GM23338 (cell line): ENCODE data around the gene USP46. TPM values are rescaled to one million over a fixed set of nuclear protein-coding genes. Genes with fewer than 3 reads are reported as not detected.

ENCODE experiments used
- ATAC-seq: fragments of 200-7000 bp; cut with Tn5 transposase; 3 replicates; pipeline ENCODE4 v1.9.1; 2020
- DNase-seq: peaks from one replicate; pipeline ENCODE4 v3.0.0-alpha.2; 2015; ENCODE audit warnings: low spot score
- H2AFZ ChIP-seq: fragments of 200-600 bp; sonication (generic); 2 replicates; pipeline ENCODE4 v1.8.0; 2016; ENCODE audit warnings: antibody characterized with exemption, mild to moderate bottlenecking, moderate library complexity
- H3F3A ChIP-seq: fragments of 200-600 bp; sonication (generic); replicated peaks from 2 replicates; pipeline ENCODE4 v1.8.0; 2017; ENCODE audit warnings: antibody characterized with exemption, mixed run types, low read depth
- H3K27ac ChIP-seq: fragments of 200-600 bp; sonication (generic); 2 replicates; pipeline ENCODE4 v1.6.1; 2016; ENCODE audit warnings: low read depth
- H3K27me3 ChIP-seq: fragments of 200-600 bp; sonication (generic); 2 replicates; pipeline ENCODE4 v1.8.0; 2016; ENCODE audit warnings: mild to moderate bottlenecking, mixed run types, moderate library complexity; ENCODE audit not compliant: insufficient read depth
- H3K36me3 ChIP-seq: fragments of 200-600 bp; sonication (generic); 2 replicates; pipeline ENCODE4 v1.8.0; 2016; ENCODE audit warnings: mild to moderate bottlenecking; ENCODE audit not compliant: insufficient read depth
- H3K4me1 ChIP-seq: fragments of 200-600 bp; sonication (generic); 2 replicates; pipeline ENCODE4 v1.8.0; 2016; ENCODE audit warnings: mild to moderate bottlenecking, moderate library complexity; ENCODE audit not compliant: insufficient read depth
- H3K4me2 ChIP-seq: fragments of 200-600 bp; sonication (generic); 2 replicates; pipeline ENCODE4 v1.7.1; 2017; ENCODE audit warnings: mixed run types
- H3K4me3 ChIP-seq: fragments of 200-600 bp; sonication (generic); 2 replicates; pipeline ENCODE4 v1.6.1; 2016; ENCODE audit warnings: mixed run types
- H3K79me2 ChIP-seq: fragments of 200-600 bp; sonication (generic); replicated peaks from 2 replicates; pipeline ENCODE4 v1.8.0; 2017; ENCODE audit warnings: mild to moderate bottlenecking; ENCODE audit not compliant: insufficient read depth
- H3K9me2 ChIP-seq: fragments of 200-600 bp; sonication (generic); 2 replicates; pipeline ENCODE4 v1.8.0; 2017; ENCODE audit not compliant: insufficient read depth
- H4K20me1 ChIP-seq: fragments of 200-600 bp; sonication (generic); replicated peaks from 2 replicates; pipeline ENCODE4 v1.8.0; 2017; ENCODE audit warnings: mild to moderate bottlenecking; ENCODE audit not compliant: insufficient read depth
- H3K27ac Mint-ChIP-seq: 2 replicates; pipeline ENCODE4 v1.8.0; 2020; ENCODE audit warnings: inconsistent platforms, mild to moderate bottlenecking, moderate library complexity, mixed read lengths
- H3K27me3 Mint-ChIP-seq: 3 replicates; pipeline ENCODE4 v1.8.0; 2022; ENCODE audit warnings: low read depth, mild to moderate bottlenecking, moderate library complexity, mixed read lengths, inconsistent platforms; ENCODE audit not compliant: insufficient read depth, poor library complexity
- H3K36me3 Mint-ChIP-seq: 3 replicates; pipeline ENCODE4 v1.8.0; 2021; ENCODE audit warnings: low read depth, mild to moderate bottlenecking, inconsistent platforms, moderate library complexity, mixed read lengths
- H3K4me1 Mint-ChIP-seq: 3 replicates; pipeline ENCODE4 v1.8.0; 2020; ENCODE audit warnings: mild to moderate bottlenecking, inconsistent platforms, mixed read lengths
- H3K4me3 Mint-ChIP-seq: 3 replicates; pipeline ENCODE4 v1.8.0; 2021; ENCODE audit warnings: moderate library complexity, mild to moderate bottlenecking, inconsistent platforms, mixed read lengths
- H3K9me3 Mint-ChIP-seq: 3 replicates; pipeline ENCODE4 v1.8.0; 2020; ENCODE audit warnings: moderate library complexity, mild to moderate bottlenecking, inconsistent platforms, mixed read lengths
- CREB1 ChIP-seq: fragments of 250-450 bp; sonication (Bioruptor Pico); IDR thresholded peaks from 2 replicates; pipeline ENCODE4 v1.5.0; 2020; ENCODE audit warnings: low read depth, mild to moderate bottlenecking, moderate library complexity
- ETS1 ChIP-seq: IDR thresholded peaks from 2 replicates; pipeline ENCODE4 v1.6.1; 2016; ENCODE audit warnings: antibody characterized with exemption
- JUNB ChIP-seq: IDR thresholded peaks from one replicate; pipeline ENCODE4 v1.6.1; 2016; ENCODE audit warnings: antibody characterized with exemption; ENCODE audit not compliant: unreplicated experiment
- NANOG ChIP-seq: IDR thresholded peaks from 2 replicates; pipeline ENCODE4 v1.6.1; 2016; ENCODE audit warnings: antibody characterized with exemption, borderline replicate concordance
- STAT1 ChIP-seq: IDR thresholded peaks from one replicate; pipeline ENCODE4 v1.6.1; 2016; ENCODE audit warnings: antibody characterized with exemption; ENCODE audit not compliant: unreplicated experiment
- ZNF114 ChIP-seq: fragments of 250-450 bp; sonication (Bioruptor Pico); IDR thresholded peaks from 2 replicates; pipeline ENCODE4 v1.5.0; 2020; ENCODE audit warnings: mild to moderate bottlenecking, moderate library complexity
- ZNF331 ChIP-seq: fragments of 250-450 bp; sonication (Bioruptor Pico); IDR thresholded peaks from 2 replicates; pipeline ENCODE4 v1.5.0; 2020; ENCODE audit warnings: low read depth, mild to moderate bottlenecking, moderate library complexity
- polyA plus RNA-seq: library from polyadenylated mRNA; unstranded; fragments of >200 nt; fragmentation: Nextera tagmentation; extraction: Ambion mirVana; gene quantifications from 2 replicates; pipeline ENCODE4 v1.2.1, GENCODE V29; 2016
- total RNA-seq: library from RNA; depleted of rRNA; stranded (reverse); fragments of >200 nt; shearing (Covaris generic); gene quantifications from 2 replicates; pipeline ENCODE4 v1.2.3, GENCODE V29; 2014
- TF ChIP-seq, protein P1 (sequence below): fragments of 250-450 bp; sonication (Bioruptor Pico); IDR thresholded peaks from 2 replicates; pipeline ENCODE4 v1.5.0; 2020; ENCODE audit warnings: mild to moderate bottlenecking, moderate library complexity
- TF ChIP-seq, protein P2 (sequence below), 2 experiments: fragments of 200-600 bp in 1 of 2; sonication (generic) in 1 of 2; conservative IDR thresholded peaks; 2 replicates each; pipeline versions ENCODE4 v1.5.1 to v1.6.1; 2016 to 2017; ENCODE audit warnings: antibody characterized with exemption in 2 of 2, low read depth in 2 of 2, mild to moderate bottlenecking in 2 of 2, moderate library complexity in 1 of 2

The USP46 gene
- total and polyA plus RNA-seq, 2 experiments from 2014 or later = 40.5 to 59.4 TPM

- H3K4me1 ChIP-seq = peaks cover 58% of the 10 kb centered on the region
- no peak for DNase-seq
- no peak overlapping the region for H3K4me2 ChIP-seq
- H3K9me2 ChIP-seq = no peaks in the 10 kb centered on the region; the same call in 1 of the 2 replicates
- H3K36me3 ChIP-seq = no peaks in the 10 kb centered on the region
- Mint-ChIP-seq H3K4me3 (no peak overlapping the region), H3K4me1 (peaks cover 68% of the 10 kb centered on the region), H3K36me3 (peaks cover 31% of the 10 kb centered on the region), H3K27ac (peak overlapping the region; percentile 29; the same call in 1 of the 2 replicates), H3K9me3 (no peaks in the 10 kb centered on the region), H3K27me3 (no peaks in the 10 kb centered on the region)
- TF ChIP-seq JUNB = no peak
- no peak for TF ChIP-seq NANOG
- TF ChIP-seq, protein P1, sequence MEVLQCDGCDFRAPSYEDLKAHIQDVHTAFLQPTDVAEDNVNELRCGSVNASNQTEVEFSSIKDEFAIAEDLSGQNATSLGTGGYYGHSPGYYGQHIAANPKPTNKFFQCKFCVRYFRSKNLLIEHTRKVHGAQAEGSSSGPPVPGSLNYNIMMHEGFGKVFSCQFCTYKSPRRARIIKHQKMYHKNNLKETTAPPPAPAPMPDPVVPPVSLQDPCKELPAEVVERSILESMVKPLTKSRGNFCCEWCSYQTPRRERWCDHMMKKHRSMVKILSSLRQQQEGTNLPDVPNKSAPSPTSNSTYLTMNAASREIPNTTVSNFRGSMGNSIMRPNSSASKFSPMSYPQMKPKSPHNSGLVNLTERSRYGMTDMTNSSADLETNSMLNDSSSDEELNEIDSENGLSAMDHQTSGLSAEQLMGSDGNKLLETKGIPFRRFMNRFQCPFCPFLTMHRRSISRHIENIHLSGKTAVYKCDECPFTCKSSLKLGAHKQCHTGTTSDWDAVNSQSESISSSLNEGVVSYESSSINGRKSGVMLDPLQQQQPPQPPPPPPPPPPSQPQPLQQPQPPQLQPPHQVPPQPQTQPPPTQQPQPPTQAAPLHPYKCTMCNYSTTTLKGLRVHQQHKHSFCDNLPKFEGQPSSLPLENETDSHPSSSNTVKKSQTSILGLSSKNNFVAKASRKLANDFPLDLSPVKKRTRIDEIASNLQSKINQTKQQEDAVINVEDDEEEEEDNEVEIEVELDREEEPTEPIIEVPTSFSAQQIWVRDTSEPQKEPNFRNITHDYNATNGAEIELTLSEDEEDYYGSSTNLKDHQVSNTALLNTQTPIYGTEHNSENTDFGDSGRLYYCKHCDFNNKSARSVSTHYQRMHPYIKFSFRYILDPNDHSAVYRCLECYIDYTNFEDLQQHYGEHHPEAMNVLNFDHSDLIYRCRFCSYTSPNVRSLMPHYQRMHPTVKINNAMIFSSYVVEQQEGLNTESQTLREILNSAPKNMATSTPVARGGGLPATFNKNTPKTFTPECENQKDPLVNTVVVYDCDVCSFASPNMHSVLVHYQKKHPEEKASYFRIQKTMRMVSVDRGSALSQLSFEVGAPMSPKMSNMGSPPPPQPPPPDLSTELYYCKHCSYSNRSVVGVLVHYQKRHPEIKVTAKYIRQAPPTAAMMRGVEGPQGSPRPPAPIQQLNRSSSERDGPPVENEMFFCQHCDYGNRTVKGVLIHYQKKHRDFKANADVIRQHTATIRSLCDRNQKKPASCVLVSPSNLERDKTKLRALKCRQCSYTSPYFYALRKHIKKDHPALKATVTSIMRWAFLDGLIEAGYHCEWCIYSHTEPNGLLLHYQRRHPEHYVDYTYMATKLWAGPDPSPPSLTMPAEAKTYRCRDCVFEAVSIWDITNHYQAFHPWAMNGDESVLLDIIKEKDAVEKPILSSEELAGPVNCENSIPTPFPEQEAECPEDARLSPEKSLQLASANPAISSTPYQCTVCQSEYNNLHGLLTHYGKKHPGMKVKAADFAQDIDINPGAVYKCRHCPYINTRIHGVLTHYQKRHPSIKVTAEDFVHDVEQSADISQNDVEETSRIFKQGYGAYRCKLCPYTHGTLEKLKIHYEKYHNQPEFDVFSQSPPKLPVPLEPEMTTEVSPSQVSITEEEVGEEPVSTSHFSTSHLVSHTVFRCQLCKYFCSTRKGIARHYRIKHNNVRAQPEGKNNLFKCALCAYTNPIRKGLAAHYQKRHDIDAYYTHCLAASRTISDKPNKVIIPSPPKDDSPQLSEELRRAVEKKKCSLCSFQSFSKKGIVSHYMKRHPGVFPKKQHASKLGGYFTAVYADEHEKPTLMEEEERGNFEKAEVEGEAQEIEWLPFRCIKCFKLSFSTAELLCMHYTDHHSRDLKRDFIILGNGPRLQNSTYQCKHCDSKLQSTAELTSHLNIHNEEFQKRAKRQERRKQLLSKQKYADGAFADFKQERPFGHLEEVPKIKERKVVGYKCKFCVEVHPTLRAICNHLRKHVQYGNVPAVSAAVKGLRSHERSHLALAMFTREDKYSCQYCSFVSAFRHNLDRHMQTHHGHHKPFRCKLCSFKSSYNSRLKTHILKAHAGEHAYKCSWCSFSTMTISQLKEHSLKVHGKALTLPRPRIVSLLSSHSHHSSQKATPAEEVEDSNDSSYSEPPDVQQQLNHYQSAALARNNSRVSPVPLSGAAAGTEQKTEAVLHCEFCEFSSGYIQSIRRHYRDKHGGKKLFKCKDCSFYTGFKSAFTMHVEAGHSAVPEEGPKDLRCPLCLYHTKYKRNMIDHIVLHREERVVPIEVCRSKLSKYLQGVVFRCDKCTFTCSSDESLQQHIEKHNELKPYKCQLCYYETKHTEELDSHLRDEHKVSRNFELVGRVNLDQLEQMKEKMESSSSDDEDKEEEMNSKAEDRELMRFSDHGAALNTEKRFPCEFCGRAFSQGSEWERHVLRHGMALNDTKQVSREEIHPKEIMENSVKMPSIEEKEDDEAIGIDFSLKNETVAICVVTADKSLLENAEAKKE (CRISPR knock-in tag) = no peak
- TF ChIP-seq CREB1 = no peak
- no peak for TF ChIP-seq ZNF114 (CRISPR knock-in tag)
- H3K27ac ChIP-seq = no peak overlapping the region
- no peaks in the 10 kb centered on the region for H3K27me3 ChIP-seq
- no peak overlapping the region for H2AFZ ChIP-seq
- H3K79me2 ChIP-seq = peaks cover 100% of the 10 kb centered on the region
- ATAC-seq = no peak
- H3F3A ChIP-seq = no peaks in the 10 kb centered on the region
- no peak overlapping the region for H3K4me3 ChIP-seq
- peaks cover 46% of the 10 kb centered on the region for H4K20me1 ChIP-seq
Measured at GRCh38 chr4:52651996-52652672, 7.0 kb downstream of the USP46 start.

GRCh38 chr4:52648836-52649235 lies 10.3 kb downstream of the USP46 start:
- TF ChIP-seq, protein P2, sequence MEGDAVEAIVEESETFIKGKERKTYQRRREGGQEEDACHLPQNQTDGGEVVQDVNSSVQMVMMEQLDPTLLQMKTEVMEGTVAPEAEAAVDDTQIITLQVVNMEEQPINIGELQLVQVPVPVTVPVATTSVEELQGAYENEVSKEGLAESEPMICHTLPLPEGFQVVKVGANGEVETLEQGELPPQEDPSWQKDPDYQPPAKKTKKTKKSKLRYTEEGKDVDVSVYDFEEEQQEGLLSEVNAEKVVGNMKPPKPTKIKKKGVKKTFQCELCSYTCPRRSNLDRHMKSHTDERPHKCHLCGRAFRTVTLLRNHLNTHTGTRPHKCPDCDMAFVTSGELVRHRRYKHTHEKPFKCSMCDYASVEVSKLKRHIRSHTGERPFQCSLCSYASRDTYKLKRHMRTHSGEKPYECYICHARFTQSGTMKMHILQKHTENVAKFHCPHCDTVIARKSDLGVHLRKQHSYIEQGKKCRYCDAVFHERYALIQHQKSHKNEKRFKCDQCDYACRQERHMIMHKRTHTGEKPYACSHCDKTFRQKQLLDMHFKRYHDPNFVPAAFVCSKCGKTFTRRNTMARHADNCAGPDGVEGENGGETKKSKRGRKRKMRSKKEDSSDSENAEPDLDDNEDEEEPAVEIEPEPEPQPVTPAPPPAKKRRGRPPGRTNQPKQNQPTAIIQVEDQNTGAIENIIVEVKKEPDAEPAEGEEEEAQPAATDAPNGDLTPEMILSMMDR (conservative IDR thresholded peaks at IDR 0.05; ENCODE audit: low read depth in 2 of 2) = no peak
- TF ChIP-seq NANOG (no peak), CREB1 (no peak), JUNB (no peak), ZNF331 (no peak), ETS1 (no peak), STAT1 (no peak)
- ATAC-seq (peak; percentile 27; the same call in 1 of the 3 replicates), DNase-seq (no peak)
- H3K4me1 Mint-ChIP-seq = peaks cover 62% of the 10 kb centered on the region
- no peak overlapping the region for H3K4me3 Mint-ChIP-seq
- Histone ChIP-seq H3K27ac (no peak overlapping the region), H3K27me3 (no peaks in the 10 kb centered on the region), H4K20me1 (peaks cover 59% of the 10 kb centered on the region), H3F3A (no peaks in the 10 kb centered on the region), H3K4me2 (peak overlapping the region; percentile 52; the same call in 1 of the 2 replicates), H2AFZ (no peak overlapping the region), H3K4me3 (no peak overlapping the region), H3K36me3 (no peaks in the 10 kb centered on the region), H3K9me2 (no peaks in the 10 kb centered on the region; the same call in 1 of the 2 replicates), H3K4me1 (peaks cover 54% of the 10 kb centered on the region), H3K79me2 (peaks cover 100% of the 10 kb centered on the region)
- H3K36me3 Mint-ChIP-seq = peaks cover 14% of the 10 kb centered on the region
- peaks cover 3% of the 10 kb centered on the region for H3K27me3 Mint-ChIP-seq
- no peak overlapping the region for H3K27ac Mint-ChIP-seq
- H3K9me3 Mint-ChIP-seq = no peaks in the 10 kb centered on the region
